Measurements from ENCODE around the gene PNRC2. TPM values are rescaled to one million over a fixed set of nuclear protein-coding genes. Genes with fewer than 3 reads are reported as not detected.

PNRC2 gene
- total and polyA plus RNA-seq, 4 donors, result 70.7 to 159 (median 89.9) TPM

DNA sequence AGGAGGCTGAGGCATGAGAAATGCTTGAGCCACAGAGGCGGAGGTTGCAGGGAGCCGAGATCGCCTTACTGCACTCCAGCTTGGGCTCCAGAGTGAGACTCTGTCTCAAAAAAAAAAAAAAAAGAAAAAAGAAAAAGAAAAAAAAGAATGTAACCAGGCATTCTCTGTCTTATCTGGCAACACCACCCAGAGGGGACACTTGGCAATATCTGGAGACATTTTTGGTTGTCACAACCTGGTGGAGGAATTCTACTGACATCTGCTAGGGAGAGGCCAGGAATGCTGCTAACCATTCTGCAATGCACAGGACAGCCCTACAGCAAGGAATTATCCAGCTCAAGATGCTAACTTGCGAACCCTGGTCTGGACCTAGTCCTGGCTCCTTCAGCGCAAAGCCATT is 44.2 kb upstream of the PNRC2 start:
- Histone ChIP-seq H3K9ac (ENCODE audit: insufficient read depth in 1 of 2, low read length in 2 of 2) (no peak overlapping the region), H3K27ac (ENCODE audit: low read depth in 1 of 2, low read length in 1 of 2) (no peak overlapping the region), H3K4me3 (no peak overlapping the region), H3K4me1 (ENCODE audit: control insufficient read depth in 5 of 5, insufficient read depth in 5 of 5, low read length in 5 of 5) (peaks cover 0 to 6% (median 0%) of the 10 kb centered on the region in 5 donors), H3K36me3 (ENCODE audit: control insufficient read depth in 4 of 4, insufficient read depth in 4 of 4, low read length in 4 of 4) (no peaks in the 10 kb centered on the region), H3K27me3 (ENCODE audit: control insufficient read depth in 3 of 3, insufficient read depth in 3 of 3, low read length in 2 of 3) (no peaks in the 10 kb centered on the region), H3K9me3 (ENCODE audit: control insufficient read depth in 4 of 4, insufficient read depth in 3 of 4, low read length in 3 of 4) (no peaks in the 10 kb centered on the region)
- no peak for TF ChIP-seq CTCF (IDR thresholded peaks at IDR 0.05; ENCODE audit: control extremely low read depth, extremely low read depth)
- DNase-seq (no peak), ATAC-seq (ENCODE audit: insufficient read depth, low FRiP score) (no peak)
- WGBS, 2 donors, result 95 to 98% methylated on average over 5 of the region's 5 CpGs

GRCh38 chr1:23916209-23917131 is 43.2 kb upstream of the PNRC2 start:
- H3K4me3 ChIP-seq, result no peak overlapping the region
- ATAC-seq (ENCODE audit: insufficient read depth, low FRiP score) (peak; percentile 83), DNase-seq (peak; percentile 63 to 72 (median 68))
- TF ChIP-seq CTCF (IDR thresholded peaks at IDR 0.05; ENCODE audit: control extremely low read depth, extremely low read depth), result peak; percentile 53
- no peaks in the 10 kb centered on the region for H3K9me3 ChIP-seq (ENCODE audit: control insufficient read depth in 4 of 4, insufficient read depth in 3 of 4, low read length in 3 of 4)
- no peak overlapping the region for H3K9ac ChIP-seq (ENCODE audit: insufficient read depth in 1 of 2, low read length in 2 of 2)
- H3K36me3 ChIP-seq (ENCODE audit: control insufficient read depth in 4 of 4, insufficient read depth in 4 of 4, low read length in 4 of 4), result no peaks in the 10 kb centered on the region
- WGBS, 2 donors, result 29 to 38% methylated on average over 12 of the region's 12 CpGs
- no peaks in the 10 kb centered on the region for H3K27me3 ChIP-seq (ENCODE audit: control insufficient read depth in 3 of 3, insufficient read depth in 3 of 3, low read length in 2 of 3)
- H3K27ac ChIP-seq (ENCODE audit: low read depth in 1 of 2, low read length in 1 of 2), result no peak overlapping the region
- H3K4me1 ChIP-seq (ENCODE audit: control insufficient read depth in 5 of 5, insufficient read depth in 5 of 5, low read length in 5 of 5), result peaks cover 0 to 6% (median 0%) of the 10 kb centered on the region in 5 donors

- ATAC-seq (ENCODE audit: insufficient read depth, low FRiP score) (no peak), DNase-seq (no peak)
- WGBS, 2 donors, result 92 to 94% methylated on average over 8 of the region's 8 CpGs
These were observed 37.2 kb upstream of the PNRC2 start for GRCh38 chr1:23922321-23922943.

More at GRCh38 chr1:23922321-23922943, 37.2 kb upstream of the PNRC2 start:
- no peak overlapping the region for H3K9ac ChIP-seq (ENCODE audit: insufficient read depth in 1 of 2, low read length in 2 of 2)
- no peak overlapping the region for H3K27ac ChIP-seq (ENCODE audit: low read depth in 1 of 2, low read length in 1 of 2)
- H3K27me3 ChIP-seq (ENCODE audit: control insufficient read depth in 3 of 3, insufficient read depth in 3 of 3, low read length in 2 of 3), result no peaks in the 10 kb centered on the region
- peaks cover 0 to 6% (median 0%) of the 10 kb centered on the region in 5 donors for H3K4me1 ChIP-seq (ENCODE audit: control insufficient read depth in 5 of 5, insufficient read depth in 5 of 5, low read length in 5 of 5)
- no peaks in the 10 kb centered on the region for H3K36me3 ChIP-seq (ENCODE audit: control insufficient read depth in 4 of 4, insufficient read depth in 4 of 4, low read length in 4 of 4)
- H3K9me3 ChIP-seq (ENCODE audit: control insufficient read depth in 4 of 4, insufficient read depth in 3 of 4, low read length in 3 of 4), result no peaks in the 10 kb centered on the region
- TF ChIP-seq CTCF (IDR thresholded peaks at IDR 0.05; ENCODE audit: control extremely low read depth, extremely low read depth), result no peak
- no peak overlapping the region for H3K4me3 ChIP-seq
